ENCODE data around the gene BHLHA15. TPM values are rescaled to one million over a fixed set of nuclear protein-coding genes. Genes with fewer than 3 reads are reported as not detected.

Gene BHLHA15
- total and polyA plus RNA-seq, 2 of the 8 experiments (the other 6 are each of a cell fraction or from before 2014, with no cell fraction given): 1.1 to 2.7 TPM

DNA sequence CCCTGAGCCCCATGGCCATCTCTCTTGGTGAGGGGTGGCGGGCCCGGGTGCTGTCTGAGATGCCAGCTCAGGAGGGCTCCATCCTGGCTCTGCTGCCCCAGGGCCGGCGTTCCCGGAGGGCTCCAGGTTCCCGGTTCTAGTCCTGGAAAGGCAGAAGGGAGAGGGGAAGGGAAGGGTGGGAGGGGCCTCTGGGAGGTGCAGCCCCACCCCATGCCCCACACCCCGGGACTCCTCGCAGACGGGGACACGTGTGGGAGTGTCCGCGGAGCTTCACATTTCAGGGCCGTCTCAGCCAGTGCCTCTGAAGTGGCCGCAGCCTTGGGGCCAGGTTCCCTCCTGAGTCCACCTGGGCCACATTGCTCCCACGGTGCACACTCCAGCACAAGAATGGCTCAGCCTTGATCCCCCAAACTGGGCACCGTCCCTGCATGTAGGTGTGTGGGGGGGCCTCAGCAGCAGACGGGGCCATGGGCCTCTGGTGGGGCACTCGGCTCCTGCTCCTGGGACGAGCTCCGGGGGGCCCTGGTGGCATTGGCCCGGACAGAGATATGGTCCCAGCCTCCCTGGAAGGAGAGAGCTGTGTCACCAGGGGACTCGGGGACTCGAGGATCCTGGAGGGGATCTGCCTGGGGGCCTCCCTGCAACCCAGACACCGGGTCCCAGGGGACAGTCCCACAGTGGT is 5.8 kb downstream of the BHLHA15 start:
- POLR2A ChIA-PET (ENCODE audit: partially characterized antibody): interaction anchor here (1.1 kb wide), 1 partner anchor 11 kb away, joined by 3 read pairs; no protein-coding TSS in a partner anchor
- Histone ChIP-seq H3K4me3 (ENCODE audit: extremely low read depth in 1 of 4, insufficient read depth in 2 of 4, low read depth in 3 of 4, low read length in 4 of 4) (no peak overlapping the region), H3K27me3 (replicated peaks in 1 of 4; ENCODE audit: control insufficient read depth in 3 of 4, extremely low read depth in 1 of 4, insufficient read depth in 3 of 4, low read length in 3 of 4) (no peaks in the 10 kb centered on the region), H2BK12ac (ENCODE audit: low read depth, low read length) (no peak overlapping the region), H2BK5ac (ENCODE audit: low read depth, low read length) (no peak overlapping the region), H2BK20ac (ENCODE audit: low read length) (no peak overlapping the region), H3K27ac (ENCODE audit: low read depth, low read length) (no peak overlapping the region), H3K4me1 (replicated peaks in 1 of 4; ENCODE audit: control insufficient read depth in 3 of 4, insufficient read depth in 4 of 4, low read length in 3 of 4) (no peaks in the 10 kb centered on the region; a peak in 1 of 7 replicates), H3K23me2 (ENCODE audit: low read depth, low read length) (no peaks in the 10 kb centered on the region), H3K4ac (replicated peaks; ENCODE audit: insufficient read length, low read depth, low read length) (no peak overlapping the region), H4K5ac (ENCODE audit: insufficient read length, low read depth, low read length) (no peak overlapping the region), H4K91ac (replicated peaks; ENCODE audit: insufficient read length, low read length) (no peak overlapping the region), H3K18ac (ENCODE audit: extremely low read depth, low read length) (no peak overlapping the region), H3K79me1 (ENCODE audit: low read depth, low read length) (no peaks in the 10 kb centered on the region; the same call in 1 of the 2 replicates), H3K79me2 (ENCODE audit: control insufficient read depth in 1 of 2, insufficient read depth in 2 of 2, low read length in 2 of 2) (no peaks in the 10 kb centered on the region), H2BK120ac (replicated peaks; ENCODE audit: low read depth, low read length) (no peak overlapping the region), H2AFZ (ENCODE audit: low read length) (no peak overlapping the region), H4K20me1 (replicated peaks in 1 of 2; ENCODE audit: control insufficient read depth in 1 of 2, insufficient read depth in 2 of 2, low read length in 2 of 2) (peaks cover 0 to under 1% of the 10 kb centered on the region in 2 experiments), H3K9me3 (ENCODE audit: insufficient read depth in 2 of 2, low read depth in 1 of 2, low read length in 1 of 2) (no peaks in the 10 kb centered on the region), H4K8ac (ENCODE audit: extremely low read depth, insufficient read depth, low read length) (0 out of 2 replicates have a peak overlapping the region, but pooled peaks have one; percentile 14), H3K36me3 (ENCODE audit: control insufficient read depth in 2 of 4, insufficient read depth in 4 of 4, low read length in 3 of 4) (no peaks in the 10 kb centered on the region), H2BK15ac (ENCODE audit: low read length) (no peak overlapping the region), H3K14ac (ENCODE audit: insufficient read length) (no peak overlapping the region), H3K4me2 (ENCODE audit: insufficient read depth in 1 of 2, low read depth in 2 of 2, low read length in 2 of 2) (no peak overlapping the region), H3K56ac (replicated peaks; ENCODE audit: insufficient read length, low read depth, low read length) (no peak overlapping the region), H3K23ac (ENCODE audit: insufficient read length) (no peak overlapping the region), H2AK5ac (ENCODE audit: low read depth, low read length) (no peak overlapping the region), H3K9ac (replicated peaks in 1 of 4; ENCODE audit: extremely low read depth in 1 of 4, low read depth in 3 of 4, low read length in 3 of 4) (no peak overlapping the region)
- CTCF ChIA-PET (ENCODE audit: partially characterized antibody): no interaction called here
- 83% methylated on average over 12 of the region's 24 CpGs; no CpG with 5 or more reads in 1 of the 2 experiments for WGBS, 2 experiments (ENCODE audit: extremely low coverage in 1 of 2, insufficient coverage in 1 of 2, insufficient read length in 1 of 2, insufficient replicate concordance in 2 of 2, low coverage in 1 of 2, low lambda C conversion rate in 2 of 2, missing lambda C conversion rate in 1 of 2)
- no peak for DNase-seq (ENCODE audit: low read depth in 1 of 2, low spot score in 2 of 2)
- TF ChIP-seq CBX8 (IDR thresholded peaks at IDR 0.05; ENCODE audit: borderline replicate concordance, low read depth, low read length): no peak
- TF ChIP-seq, protein P1, sequence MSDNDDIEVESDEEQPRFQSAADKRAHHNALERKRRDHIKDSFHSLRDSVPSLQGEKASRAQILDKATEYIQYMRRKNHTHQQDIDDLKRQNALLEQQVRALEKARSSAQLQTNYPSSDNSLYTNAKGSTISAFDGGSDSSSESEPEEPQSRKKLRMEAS (IDR thresholded peaks at IDR 0.05): no peak
- TF ChIP-seq, protein P2, sequence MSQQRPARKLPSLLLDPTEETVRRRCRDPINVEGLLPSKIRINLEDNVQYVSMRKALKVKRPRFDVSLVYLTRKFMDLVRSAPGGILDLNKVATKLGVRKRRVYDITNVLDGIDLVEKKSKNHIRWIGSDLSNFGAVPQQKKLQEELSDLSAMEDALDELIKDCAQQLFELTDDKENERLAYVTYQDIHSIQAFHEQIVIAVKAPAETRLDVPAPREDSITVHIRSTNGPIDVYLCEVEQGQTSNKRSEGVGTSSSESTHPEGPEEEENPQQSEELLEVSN (IDR thresholded peaks at IDR 0.05): no peak
- TF ChIP-seq, protein P3, sequence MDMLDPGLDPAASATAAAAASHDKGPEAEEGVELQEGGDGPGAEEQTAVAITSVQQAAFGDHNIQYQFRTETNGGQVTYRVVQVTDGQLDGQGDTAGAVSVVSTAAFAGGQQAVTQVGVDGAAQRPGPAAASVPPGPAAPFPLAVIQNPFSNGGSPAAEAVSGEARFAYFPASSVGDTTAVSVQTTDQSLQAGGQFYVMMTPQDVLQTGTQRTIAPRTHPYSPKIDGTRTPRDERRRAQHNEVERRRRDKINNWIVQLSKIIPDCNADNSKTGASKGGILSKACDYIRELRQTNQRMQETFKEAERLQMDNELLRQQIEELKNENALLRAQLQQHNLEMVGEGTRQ (IDR thresholded peaks at IDR 0.05; ENCODE audit: low read length): no peak
- no peak for TF ChIP-seq SUZ12 (IDR thresholded peaks at IDR 0.05; ENCODE audit: low read length)
- no peak for TF ChIP-seq CHD1 (IDR thresholded peaks at IDR 0.05; ENCODE audit: low read depth, low read length)
- TF ChIP-seq MAFK (IDR thresholded peaks at IDR 0.05; ENCODE audit: low read depth, low read length): no peak
- FAIRE-seq: no peak

All from H1 (cell line).